K562 (cell line): ENCODE results near the gene RINT1. TPM values are rescaled to one million over a fixed set of nuclear protein-coding genes. Genes with fewer than 3 reads are reported as not detected.
A peak's percentile ranks its signal among the peaks of the same experiment; 100 is the strongest.

Source experiments
- C11orf30 ChIP-seq: fragments of 450-650 bp; IDR thresholded peaks from 2 replicates; pipeline ENCODE4 v1.6.1; 2016; ENCODE audit warnings: low read depth, mild to moderate bottlenecking
- CBX1 ChIP-seq: sonication (generic); IDR thresholded peaks from 2 replicates; pipeline ENCODE4 v1.6.1; 2016; ENCODE audit warnings: antibody characterized with exemption, low read depth, mild to moderate bottlenecking
- CHAMP1 ChIP-seq: fragments of 450-650 bp; IDR thresholded peaks from 2 replicates; pipeline ENCODE4 v1.6.1; 2016; ENCODE audit warnings: mild to moderate bottlenecking
- CHD2 ChIP-seq: IDR thresholded peaks from 2 replicates; pipeline ENCODE4 v1.6.1; 2011; ENCODE audit warnings: low read depth, low read length
- CXXC5 ChIP-seq: fragments of 250-450 bp; sonication (Bioruptor Pico); IDR thresholded peaks from 2 replicates; pipeline ENCODE4 v1.8.0; 2022; ENCODE audit warnings: inconsistent platforms, mild to moderate bottlenecking, moderate library complexity
- ESRRB ChIP-seq: fragments of 250-450 bp; sonication (Bioruptor Pico); IDR thresholded peaks from 2 replicates; pipeline ENCODE4 v1.5.0; 2020; ENCODE audit warnings: mild to moderate bottlenecking, moderate library complexity, borderline replicate concordance
- FIP1L1 ChIP-seq: fragments of 200-400 bp; formaldehyde crosslinking; IDR thresholded peaks from 2 replicates; pipeline ENCODE4 v1.6.1; 2018; ENCODE audit warnings: mild to moderate bottlenecking, low read depth, low read length; ENCODE audit not compliant: poor library complexity, severe bottlenecking
- HDAC2 ChIP-seq: fragments of 450-650 bp; IDR thresholded peaks from 2 replicates; pipeline ENCODE4 v1.6.1; 2016; ENCODE audit warnings: mild to moderate bottlenecking
- MAZ ChIP-seq, 2 experiments: fragments of 450-650 bp in 1 of 2; sonication (generic) in 1 of 2; formaldehyde crosslinking; IDR thresholded peaks in 1 of 2; conservative IDR thresholded peaks in 1 of 2; 2 replicates each; pipeline versions ENCODE4 v1.4.0 to v1.5.0; 2020; ENCODE audit warnings: mild to moderate bottlenecking in 1 of 2, missing genetic modification reagents in 1 of 2
- NRF1 ChIP-seq, 2 experiments: fragments of 450-650 bp; IDR thresholded peaks in 1 of 2; conservative IDR thresholded peaks in 1 of 2; 2 replicates each; pipeline ENCODE4 v1.6.1; 2014; ENCODE audit warnings: mild to moderate bottlenecking in 2 of 2
- PRDM10 ChIP-seq: fragments of 450-650 bp; IDR thresholded peaks from 2 replicates; pipeline ENCODE4 v1.6.1; 2018; ENCODE audit not compliant: partially characterized antibody
- RBBP5 ChIP-seq: fragments of 200-600 bp; sonication (generic); IDR thresholded peaks from 2 replicates; pipeline ENCODE4 v1.6.1; 2012; ENCODE audit warnings: borderline replicate concordance, mild to moderate bottlenecking, low read length, control low read depth, inconsistent platforms; ENCODE audit not compliant: insufficient read depth, poor library complexity, severe bottlenecking
- SAP30 ChIP-seq: fragments of 200-600 bp; sonication (generic); IDR thresholded peaks from 2 replicates; pipeline ENCODE4 v1.6.1; 2012; ENCODE audit warnings: borderline replicate concordance, low read depth, mild to moderate bottlenecking, moderate library complexity, low read length, control low read depth, inconsistent platforms; ENCODE audit not compliant: insufficient read depth, poor library complexity, severe bottlenecking
- SMAD3 ChIP-seq: fragments of 450-650 bp; formaldehyde crosslinking; conservative IDR thresholded peaks from 2 replicates; pipeline ENCODE4 v1.4.0; 2020; ENCODE audit warnings: mild to moderate bottlenecking
- TFE3 ChIP-seq: fragments of 450-650 bp; formaldehyde crosslinking; IDR thresholded peaks from 2 replicates; pipeline ENCODE4 v1.4.0; 2020; ENCODE audit warnings: mild to moderate bottlenecking, mixed read lengths
- TOE1 ChIP-seq, 2 experiments: fragments of 450-650 bp in 1 of 2; sonication (generic) in 1 of 2; formaldehyde crosslinking in 1 of 2; IDR thresholded peaks; 2 replicates each; pipeline versions ENCODE4 v1.7.1 to v1.8.0; 2016 to 2022; ENCODE audit warnings: borderline replicate concordance in 2 of 2, mild to moderate bottlenecking in 2 of 2, antibody characterized with exemption in 1 of 2, inconsistent platforms in 1 of 2, low read depth in 1 of 2, missing genetic modification reagents in 1 of 2, moderate library complexity in 1 of 2
- U2AF1 ChIP-seq: fragments of 200-400 bp; formaldehyde crosslinking; optimal IDR thresholded peaks from 2 replicates; pipeline ENCODE3; 2017; ENCODE audit warnings: mild to moderate bottlenecking, low read depth, low read length, moderate library complexity
- polyA plus RNA-seq, 8 experiments: library from polyadenylated mRNA; depleted of rRNA in 4 of 8; stranded (reverse) in 5 of 8; unstranded in 3 of 8; fragments of >200 nt; fragmentation: Nextera tagmentation in 2 of 8; fragmentation: Illumina TruSeq in 1 of 8; extraction: Ambion mirVana in 2 of 8; extraction: Trizol in 1 of 8; gene quantifications; 2 replicates each; pipeline versions ENCODE4 v1.2.1 to v1.2.3, GENCODE V29; 2011 to 2014; ENCODE audit warnings: inconsistent platforms in 1 of 8, missing spikeins in 1 of 8
- total RNA-seq, 7 experiments: library from RNA; depleted of rRNA in 6 of 7; stranded (reverse); fragments of >200 nt in 6 of 7; fragmentation: Illumina TruSeq in 2 of 7; extraction: Trizol in 2 of 7; gene quantifications; 2 replicates each; pipeline versions ENCODE4 v1.2.1 to v1.2.3, GENCODE V29; 2011 to 2021; ENCODE audit warnings: low replicate concordance in 1 of 7

RINT1 gene
- total and polyA plus RNA-seq, 9 of the 15 experiments (the other 6 are each of a cell fraction or from before 2014, with no cell fraction given): 21.3 to 74.3 (median 27.4) TPM

- no peak for TF ChIP-seq CHD2
- TF ChIP-seq TFE3 (CRISPR knock-in tag): no peak
- TF ChIP-seq SAP30: peak; percentile 94
- TF ChIP-seq FIP1L1: peak; percentile 72
- TF ChIP-seq CBX1: peak; percentile 86
- TF ChIP-seq CXXC5 (CRISPR knock-in tag): peak; percentile 75
- peak; percentile 59 for TF ChIP-seq PRDM10
- peak; percentile 6; the same call in 1 of the 2 replicates for TF ChIP-seq SMAD3 (CRISPR knock-in tag)
- peak; percentile 59 to 64; a peak in 2 of 4 replicates for TF ChIP-seq NRF1 (conservative IDR thresholded peaks at IDR 0.05 in 1 of 2, IDR thresholded peaks at IDR 0.05 in 1 of 2)
- peak; percentile 72; the same call in 1 of the 2 replicates for TF ChIP-seq HDAC2
- TF ChIP-seq MAZ (CRISPR knock-in tag; conservative IDR thresholded peaks at IDR 0.05 in 1 of 2, IDR thresholded peaks at IDR 0.05 in 1 of 2): peak; percentile 75 to 92
- no peak for TF ChIP-seq U2AF1
- peak; percentile 76; the same call in 1 of the 2 replicates for TF ChIP-seq TOE1 (IDR thresholded peaks at IDR 0.05; ENCODE audit: borderline replicate concordance)
- 0 out of 2 replicates have a peak, but pooled peaks have one; percentile 7 for TF ChIP-seq TOE1 (CRISPR knock-in tag; IDR thresholded peaks at IDR 0.05; ENCODE audit: borderline replicate concordance, low read depth)
- TF ChIP-seq ESRRB: no peak
- peak; percentile 100 for TF ChIP-seq RBBP5
- peak; percentile 95 for TF ChIP-seq CHAMP1
- peak; percentile 84 for TF ChIP-seq C11orf30
Observed at GRCh38 chr7:105531792-105532671, at the start of gene RINT1 (continued).
